Stimulated activated CD8-positive, alpha-beta memory T cell treated with anti-CD3 and anti-CD28 coated beads, Interleukin-2, amount 100 ng/mL, for 48 hours (primary cell): ENCODE results near the gene GSDME.

Experiments
- DNase-seq, 2 donors: peaks; one replicate each; pipeline ENCODE4 v3.0.0-alpha.2; 2020; ENCODE audit warnings: low read depth in 2 of 2

Gene GSDME

DNA sequence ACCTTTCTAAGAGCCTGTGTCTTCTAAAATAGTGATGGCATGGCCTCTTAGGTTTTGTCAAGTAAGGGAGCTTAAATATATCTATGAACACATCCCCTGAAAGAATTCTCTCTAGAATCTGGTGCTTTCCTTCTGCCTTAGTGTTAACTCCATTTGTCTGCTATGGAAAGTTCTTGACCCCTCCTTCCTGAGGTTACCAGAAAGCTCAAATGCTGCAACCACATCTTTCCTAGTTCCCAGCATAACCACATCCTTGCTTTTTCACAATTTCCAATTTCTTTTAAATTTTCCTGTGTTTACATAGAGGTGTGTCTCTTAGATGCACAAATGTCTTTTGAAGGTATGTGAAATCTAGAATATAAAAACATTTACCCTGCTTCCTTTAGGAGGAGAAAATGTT lies 16.4 kb upstream of the GSDME start:
- no peak for DNase-seq

DNA sequence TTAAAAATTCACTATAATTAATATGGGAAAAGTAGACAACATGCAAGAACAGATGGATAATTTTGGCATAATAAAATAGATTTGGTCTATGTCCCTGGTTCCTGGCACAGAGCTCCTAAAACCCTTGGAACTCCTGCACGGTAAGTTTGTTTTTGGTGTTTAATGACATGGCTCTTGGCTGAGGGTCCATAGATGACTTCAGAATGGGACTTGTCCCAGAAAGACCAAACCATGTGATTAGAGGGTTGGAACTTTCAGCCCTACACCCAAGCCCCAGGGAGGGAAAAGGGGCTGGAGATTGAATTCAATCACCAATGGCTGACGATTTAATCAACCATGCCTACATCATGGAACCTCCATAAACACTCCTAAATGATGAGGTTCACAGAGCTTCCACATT lies 12.6 kb upstream of the GSDME start:
- no peak for DNase-seq

DNA sequence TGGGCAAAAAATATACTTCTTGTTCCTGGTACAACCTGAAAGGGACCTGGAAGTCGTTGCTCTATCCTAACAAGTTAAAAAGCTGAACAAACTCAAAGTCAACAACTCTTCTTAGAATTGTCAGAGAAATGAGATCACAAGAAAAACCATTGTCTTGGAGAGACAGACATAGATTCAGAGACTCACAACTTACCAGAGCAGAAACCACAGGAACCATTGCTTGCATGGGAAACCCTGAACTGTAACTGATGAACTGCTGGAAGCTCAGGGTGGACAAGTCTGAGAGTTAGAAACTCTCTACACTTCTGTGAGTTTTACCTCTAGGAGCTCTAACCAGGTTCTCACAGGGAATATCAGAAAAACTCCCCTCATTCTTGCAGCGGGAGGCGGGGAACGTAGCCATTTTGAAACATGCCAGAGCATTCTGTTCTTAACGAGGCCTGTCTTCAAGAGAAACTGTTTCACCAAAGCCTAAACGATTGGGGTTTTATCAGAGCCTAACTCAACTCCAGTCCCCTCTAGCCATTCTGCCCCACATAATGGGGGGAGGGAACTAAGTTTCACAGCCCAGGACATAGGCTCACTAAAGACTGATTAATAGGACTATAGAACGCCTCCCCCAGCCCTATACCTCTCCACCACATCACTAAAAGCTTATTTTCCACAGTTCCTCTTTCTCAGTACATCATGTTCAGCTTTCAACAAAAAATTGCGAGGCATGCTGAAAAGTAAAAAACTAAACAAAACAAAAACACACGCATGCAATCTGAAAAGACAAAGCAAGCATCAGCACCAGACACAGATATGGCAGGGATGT lies 12.0 kb upstream of the GSDME start:
- no peak for DNase-seq

DNA sequence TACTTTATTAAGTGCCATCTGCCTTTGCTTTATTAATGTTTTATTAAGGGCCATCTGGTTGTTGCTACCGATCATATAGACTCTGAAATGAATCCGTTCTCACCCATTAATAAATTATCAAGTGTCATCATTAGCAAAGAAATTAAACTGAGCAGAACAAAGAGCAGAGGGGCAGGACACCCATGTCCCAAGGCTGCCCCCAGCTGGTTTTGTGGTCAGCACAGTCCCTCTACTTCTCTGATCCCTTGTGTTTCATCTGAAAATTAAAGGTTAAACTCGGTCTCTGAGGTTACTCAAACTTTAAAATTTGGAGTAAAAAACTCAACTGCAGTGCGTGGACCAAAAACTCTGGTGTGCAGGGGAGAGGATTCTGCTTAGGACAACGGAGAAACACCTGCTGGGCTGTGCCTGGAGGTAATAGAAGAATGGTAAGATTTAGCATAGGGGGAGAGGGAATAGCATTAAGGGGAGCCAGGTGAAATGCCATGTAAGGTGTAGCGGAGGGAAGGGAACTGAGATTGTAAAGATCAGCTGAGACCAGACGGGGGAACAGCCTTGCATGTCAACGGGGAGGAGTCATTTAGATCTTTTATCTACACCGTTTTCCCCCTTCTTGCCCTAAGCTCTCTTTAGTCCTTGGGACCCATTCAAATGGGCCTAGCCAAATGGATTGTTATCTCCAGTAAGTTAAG lies 10.8 kb upstream of the GSDME start:
- DNase-seq, result no peak

DNA sequence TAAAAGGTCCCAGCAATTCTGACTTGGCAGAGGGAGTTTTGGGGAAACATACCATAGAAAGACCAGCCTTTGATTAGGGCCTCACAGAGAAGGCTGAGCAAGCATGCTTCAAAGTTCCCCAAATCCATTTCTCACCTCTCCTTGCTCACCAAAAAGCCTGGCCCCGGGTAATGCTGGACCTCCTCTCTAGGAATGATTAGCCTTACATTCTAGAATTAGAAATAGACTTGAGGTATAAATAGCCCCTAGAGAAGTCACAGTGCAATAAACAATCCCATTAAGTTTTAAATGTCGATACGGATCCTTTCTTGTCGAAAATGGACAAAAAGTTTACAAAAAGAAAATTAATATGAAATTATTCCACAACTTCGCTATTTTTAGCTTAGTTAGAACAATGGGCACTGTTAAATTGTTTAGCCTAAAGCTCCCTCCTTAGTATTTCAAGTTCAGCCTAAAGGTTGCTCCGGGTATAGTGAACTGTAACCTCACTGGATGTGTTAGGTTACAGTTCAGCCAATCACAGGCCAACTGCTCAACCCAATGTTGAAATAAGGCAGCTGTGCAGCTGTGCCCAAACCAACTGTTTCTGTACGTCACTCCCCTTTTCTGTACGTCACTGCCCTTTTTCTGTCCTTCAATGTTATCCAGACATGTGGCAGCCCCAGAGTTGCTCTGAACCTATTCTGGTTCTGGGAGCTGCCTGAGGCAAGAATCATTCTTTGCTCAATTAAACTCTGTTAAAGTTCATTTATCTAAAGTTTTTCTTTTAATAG lies 7.9 kb upstream of the GSDME start:
- no peak for DNase-seq

DNA sequence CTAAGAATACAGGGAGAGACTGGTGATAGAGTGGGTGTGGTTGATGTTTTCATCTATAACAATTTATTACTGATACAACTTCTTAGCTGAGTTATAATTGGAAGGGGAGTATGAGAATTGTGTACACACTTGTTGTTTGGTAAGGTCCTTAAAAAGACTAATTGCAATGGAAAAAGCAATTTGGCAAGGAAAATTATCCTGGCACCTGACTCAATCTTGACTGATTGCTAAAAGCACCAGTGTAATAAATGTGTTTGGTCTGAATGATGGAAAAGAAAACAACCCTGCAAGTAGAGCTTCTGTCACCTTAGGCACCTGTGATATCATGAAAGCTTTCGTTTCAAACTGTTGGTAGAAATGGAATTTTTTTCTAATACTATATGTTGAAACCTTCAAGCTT lies 6.7 kb upstream of the GSDME start:
- DNase-seq, result no peak

DNA sequence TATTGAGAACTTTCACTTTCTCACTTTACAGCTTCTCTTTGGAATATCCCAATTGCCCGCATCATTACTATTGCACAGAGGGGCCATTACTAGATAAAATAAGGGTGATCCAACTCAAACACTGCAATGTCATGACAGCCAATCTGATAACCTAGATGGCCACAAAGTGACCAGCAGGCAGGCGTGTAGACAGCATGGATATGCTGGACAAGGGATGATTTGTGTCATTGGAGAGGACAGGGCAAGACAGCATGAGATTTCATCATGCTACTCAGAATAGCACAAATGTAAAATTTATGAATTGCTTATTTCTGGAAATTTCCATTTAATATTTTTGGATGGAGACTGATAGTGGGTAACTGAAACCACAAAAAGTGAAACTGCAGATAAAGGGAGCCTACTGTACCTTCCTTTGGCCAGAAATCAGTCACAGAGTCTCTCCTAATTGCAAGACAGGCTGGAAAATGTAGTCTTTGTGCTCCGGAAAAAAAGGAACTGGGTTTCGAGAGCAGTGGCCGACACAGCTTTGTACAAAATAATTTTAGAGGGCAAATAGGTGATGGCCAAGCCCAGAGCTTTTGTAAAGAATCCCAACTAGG lies 6.1 kb upstream of the GSDME start:
- DNase-seq, result no peak

DNA sequence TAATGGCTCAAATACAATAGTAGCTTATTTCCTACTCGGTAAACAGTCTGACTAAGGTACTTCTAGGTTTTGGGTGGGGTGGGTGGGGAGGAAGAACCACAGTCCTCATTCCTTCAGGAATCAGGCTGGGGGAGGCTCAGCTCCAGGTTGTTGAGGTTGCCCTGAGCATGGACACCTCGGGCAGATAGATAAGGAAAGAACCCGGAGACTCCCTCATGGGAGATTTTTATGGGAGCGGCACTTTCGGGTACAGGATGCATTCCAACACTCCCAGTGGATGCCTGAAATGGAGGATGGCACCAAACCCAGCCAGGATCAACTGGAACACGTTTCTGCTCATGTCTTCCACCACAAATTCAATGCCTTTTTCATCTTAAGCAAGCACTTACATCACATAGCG lies 5.5 kb upstream of the GSDME start:
- DNase-seq, result no peak

DNA sequence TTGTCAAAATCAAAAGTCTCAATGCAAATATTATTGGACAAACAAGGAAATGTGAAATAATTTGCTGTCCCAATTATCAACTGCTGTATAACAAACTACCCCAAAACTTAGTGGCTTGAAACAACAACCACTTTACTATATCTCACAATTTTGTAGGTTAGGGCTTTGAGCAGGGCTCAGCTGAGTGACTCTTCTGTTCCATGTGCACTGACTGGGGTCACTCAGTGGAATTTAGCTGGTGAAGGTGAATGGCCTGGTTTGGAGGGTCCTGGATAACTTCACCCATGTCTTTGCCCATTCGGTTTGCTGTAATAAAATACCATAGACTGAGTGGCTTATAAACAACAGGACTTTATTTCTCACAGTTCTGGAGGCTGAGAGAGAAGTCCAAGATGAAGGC lies 3.7 kb upstream of the GSDME start:
- DNase-seq, result no peak

DNA sequence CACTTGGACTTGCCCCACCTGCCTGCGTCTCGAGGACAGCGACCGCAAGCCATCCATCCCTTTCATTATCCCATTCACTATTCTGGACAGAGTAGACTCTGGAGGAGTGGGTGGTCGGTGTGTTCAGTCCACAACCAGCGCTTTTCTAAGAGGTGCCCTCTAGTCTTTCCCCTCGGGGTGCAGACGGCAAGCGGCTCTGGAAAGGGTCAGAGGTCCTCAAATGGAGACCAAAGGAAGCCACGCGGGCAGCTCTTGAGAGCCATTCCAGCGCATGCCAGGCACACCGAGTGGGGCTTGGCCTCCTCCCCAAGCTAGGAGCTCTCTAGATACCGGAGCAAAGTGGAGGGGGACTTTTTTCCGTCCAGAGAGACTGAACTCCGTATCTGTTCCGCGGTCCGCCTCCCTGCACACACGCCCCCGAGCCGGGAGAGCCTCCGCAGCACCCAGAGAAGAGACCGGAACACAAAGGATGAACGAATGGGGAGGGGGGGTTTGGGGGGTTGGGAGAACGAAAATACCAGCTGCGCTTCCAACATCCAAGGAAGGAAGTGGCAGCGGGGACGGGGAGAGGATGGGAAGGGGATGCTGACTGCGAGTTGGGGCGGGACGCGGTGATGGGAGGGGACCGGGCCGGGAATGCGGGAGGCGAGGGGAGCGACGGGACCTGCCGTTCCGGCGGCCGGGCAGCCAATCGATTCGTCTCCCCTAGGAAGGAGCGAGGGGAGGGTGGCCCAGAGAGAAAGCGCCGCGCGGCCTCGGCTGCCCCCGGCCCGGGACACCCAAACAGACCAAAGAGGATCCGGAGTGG lies 515 bp downstream of the GSDME start:
- DNase-seq, result peak in 1 of 2 donors; percentile 8

DNA sequence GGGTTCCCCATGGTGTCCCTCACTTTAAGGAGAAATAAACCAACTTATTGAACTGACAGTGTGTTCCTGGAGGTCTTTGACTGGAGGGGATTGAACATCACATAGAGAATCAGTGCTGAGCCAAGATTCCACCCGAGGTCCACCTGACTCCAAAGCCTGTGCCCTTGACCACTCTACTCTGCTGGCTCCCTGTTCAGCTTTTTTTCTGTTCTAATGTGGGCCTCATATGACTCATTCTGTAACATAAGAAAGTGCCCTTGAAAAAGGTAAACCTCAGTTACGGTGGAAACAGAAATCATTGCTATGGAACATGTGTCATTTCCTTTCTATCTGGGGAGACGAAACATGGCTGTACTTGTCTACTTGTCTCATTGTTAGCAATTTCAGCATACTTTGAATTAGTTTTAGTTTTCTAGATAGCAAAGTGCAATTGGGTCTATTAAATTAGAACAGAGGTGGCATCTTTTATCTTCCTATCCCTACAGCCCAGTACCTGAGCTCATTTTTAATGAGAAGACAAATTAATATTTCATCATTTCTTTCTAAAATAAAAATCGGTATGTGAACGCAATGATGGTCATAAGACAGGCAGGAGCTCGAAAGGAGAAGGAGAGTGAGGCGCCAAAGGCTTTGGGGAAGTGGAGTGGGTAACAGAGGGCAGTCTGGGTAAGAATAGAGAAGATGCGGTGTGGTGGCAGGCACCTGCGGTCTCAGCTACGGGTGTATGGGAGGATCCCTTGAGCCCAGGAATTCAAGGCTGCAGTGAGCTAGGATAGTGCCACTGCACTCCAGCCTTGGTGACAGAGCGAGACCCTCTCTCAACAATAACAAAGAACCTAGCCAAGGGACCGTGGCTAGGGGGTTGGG lies 1.5 kb downstream of the GSDME start:
- no peak for DNase-seq

DNA sequence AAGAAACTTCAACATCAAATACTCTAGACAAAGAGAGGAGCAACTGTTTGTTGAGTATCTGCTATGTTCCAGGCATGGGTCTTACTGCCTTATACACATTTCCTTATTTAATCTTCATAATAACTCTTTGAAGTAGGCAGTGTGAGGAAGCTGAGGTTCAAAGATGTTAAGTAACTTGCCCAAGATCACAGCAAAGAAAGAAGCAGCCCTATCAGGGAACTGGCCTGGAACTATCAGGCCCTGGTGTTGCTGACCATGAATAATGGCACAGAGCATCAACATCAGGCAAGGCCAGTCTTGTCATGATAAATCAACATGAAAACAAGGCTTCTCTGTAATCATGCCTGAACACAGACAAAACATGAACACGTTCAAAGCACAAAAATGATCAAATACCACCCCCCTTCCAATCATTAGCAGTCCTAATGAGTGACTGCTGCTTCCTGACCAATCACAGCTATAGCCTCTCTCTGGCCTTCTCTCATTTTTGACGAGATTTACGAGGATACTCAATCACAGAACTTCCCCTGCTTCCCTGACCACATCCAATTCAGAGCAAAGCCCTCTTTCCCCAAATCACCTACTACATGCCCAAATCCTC lies 2.3 kb downstream of the GSDME start:
- DNase-seq, result no peak

DNA sequence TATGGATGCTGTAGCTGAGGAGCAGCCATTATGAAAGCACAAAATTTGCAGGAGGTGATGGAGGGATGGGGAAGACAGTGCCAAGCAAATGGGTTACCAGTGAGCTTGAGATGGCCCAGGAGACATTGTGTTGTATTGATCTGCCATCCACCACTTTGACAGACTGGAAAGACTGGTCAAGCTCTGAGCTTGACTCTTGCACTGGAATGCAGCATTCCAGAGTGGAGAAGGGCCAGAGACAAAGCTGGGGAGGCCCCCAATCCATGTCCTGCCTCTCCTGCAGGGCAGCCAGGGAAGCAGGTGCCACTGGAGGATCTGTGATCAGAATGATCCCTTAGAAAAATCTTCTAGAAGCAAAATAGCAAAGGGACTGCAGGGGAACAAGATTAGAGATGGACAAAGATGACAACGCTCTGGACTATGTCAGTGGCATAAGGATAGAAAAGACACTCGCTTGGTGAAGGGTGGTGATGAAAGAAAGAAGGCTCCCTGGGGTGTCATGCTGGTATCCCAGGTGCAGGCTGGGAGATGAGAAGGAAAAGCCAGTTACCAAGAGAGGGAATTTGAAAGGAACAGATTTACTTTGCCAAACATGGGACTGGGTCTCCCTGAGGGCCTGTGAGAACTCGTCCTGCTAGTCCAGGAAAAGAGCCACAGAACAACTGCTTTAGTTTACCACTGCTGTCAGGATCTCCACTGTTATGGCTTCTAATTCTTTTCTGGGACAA lies 5.0 kb downstream of the GSDME start:
- no peak for DNase-seq

DNA sequence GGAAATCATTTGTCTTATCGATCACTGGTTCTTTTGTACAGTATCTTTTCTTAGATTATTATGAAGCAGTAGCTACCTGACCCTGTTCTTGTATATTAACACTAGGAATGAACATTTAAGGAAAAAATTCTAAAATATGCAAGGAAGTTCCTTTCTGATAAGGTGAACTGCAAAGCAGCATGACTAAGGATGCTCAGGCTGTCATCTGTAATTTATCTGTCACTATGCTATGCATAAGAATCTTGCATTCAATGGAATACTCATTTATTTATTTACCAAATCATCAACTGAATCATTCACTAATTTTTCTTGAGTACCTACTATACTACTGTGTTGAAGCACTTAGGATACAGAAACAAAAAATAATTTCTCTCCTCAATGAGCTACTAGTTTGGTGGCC lies 5.8 kb downstream of the GSDME start:
- no peak for DNase-seq

DNA sequence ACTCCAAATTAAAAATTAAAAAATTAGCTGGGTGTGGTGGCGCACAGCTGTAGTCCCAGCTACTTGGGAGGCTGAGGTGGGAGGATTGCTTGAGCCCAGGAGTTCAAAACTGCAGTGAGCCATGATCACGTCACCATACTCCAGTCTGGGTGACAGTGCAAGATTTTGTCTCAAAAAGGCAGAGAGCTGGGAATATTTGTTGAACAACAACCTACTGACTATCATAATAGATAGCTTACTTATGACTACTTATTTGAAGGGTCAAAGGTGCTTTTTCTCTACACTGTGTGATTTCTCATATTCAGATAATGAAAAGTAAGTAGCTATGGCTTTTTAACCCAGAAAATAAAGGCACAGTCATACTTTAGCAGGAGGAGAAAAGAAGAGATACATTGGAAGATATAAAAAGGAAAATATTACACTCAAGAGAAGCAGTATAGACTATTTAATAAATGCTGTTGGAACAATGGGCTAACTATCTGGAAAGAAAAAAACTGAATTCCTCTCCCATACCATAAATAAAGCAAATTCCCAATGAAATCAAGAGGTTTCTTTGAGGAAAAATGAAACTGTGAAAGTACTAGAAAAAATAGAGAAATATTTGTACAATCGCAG lies 6.7 kb downstream of the GSDME start:
- no peak for DNase-seq

DNA sequence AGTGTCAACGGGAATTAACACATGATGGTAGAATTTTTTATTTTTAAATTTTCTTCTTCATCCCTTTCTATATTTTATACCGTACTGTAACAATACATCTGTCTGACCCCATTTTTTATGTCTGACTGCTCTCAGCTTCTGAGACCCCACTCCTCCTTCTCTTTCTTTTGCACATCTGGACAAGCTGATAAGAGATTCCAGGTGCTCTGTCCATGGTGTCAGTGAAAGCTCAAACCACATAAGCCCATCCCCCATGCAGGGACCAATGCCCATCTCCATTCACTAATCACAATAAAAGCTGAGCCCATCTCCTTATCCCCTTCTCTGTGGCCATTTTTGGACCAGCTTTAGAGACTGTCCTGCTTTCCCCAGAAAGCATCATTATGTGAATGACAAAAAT lies 8.7 kb downstream of the GSDME start:
- DNase-seq, result no peak

DNA sequence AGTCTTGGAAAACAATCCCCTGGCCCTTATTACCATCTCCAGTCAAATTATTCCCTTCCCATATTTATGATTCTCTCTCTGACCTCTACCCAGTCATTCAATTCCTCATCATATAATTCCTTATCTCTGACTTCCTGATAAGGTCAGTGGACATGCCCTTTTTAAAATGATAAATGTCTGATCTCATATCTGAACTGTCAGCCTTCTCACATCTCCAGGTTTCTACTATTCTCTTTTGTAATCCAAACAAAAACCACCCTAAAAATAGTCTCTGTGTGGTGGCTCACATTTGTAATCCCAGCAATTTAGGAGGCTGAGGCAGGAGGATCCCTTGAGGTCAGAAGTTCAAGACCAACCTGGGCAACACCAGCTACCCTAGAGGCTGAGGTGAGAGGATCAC lies 11.9 kb downstream of the GSDME start:
- DNase-seq, result no peak

DNA sequence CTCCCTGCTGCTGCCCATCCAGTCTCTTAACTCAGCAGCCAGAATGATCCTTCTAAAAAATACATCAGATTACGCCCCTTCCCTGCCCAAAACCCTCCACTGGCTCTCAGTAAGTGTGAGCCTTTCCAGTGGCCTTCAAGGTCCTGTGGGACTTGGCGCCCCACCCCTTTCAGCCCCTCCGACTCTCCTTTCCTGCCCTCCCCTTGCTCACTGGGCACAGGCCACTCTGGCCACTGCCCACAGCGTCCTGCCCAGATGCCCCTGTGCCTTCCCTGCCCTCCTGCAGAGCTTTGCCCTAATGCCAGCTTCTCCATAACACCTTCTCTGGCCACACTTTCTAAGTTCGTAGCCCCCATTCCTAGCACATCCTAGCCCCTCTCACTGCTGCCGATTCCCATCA lies 13.8 kb downstream of the GSDME start:
- no peak for DNase-seq
